Measurements from ENCODE around the gene STXBP6. TPM values are rescaled to one million over a fixed set of nuclear protein-coding genes. Genes with fewer than 3 reads are reported as not detected.

STXBP6 gene
- total and polyA plus RNA-seq, 2 of the 13 experiments (the other 11 are each of a cell fraction or from before 2014, with no cell fraction given): 35.3 to 42.8 TPM

GRCh38 chr14:25050269-25051150 lies 563 bp upstream of the STXBP6 start (continued):
- TF ChIP-seq JDP2 (CRISPR knock-in tag; IDR thresholded peaks at IDR 0.05; ENCODE audit: borderline replicate concordance) (no peak), SAFB2 (CRISPR knock-in tag; IDR thresholded peaks at IDR 0.05; ENCODE audit: borderline replicate concordance, low read depth) (no peak), MTF2 (CRISPR knock-in tag; IDR thresholded peaks at IDR 0.05; ENCODE audit: borderline replicate concordance) (0 out of 2 replicates have a peak, but pooled peaks have one; percentile 4), ZNF574 (CRISPR knock-in tag; IDR thresholded peaks at IDR 0.05) (no peak; the same call in 1 of the 2 replicates), MYPOP (CRISPR knock-in tag; IDR thresholded peaks at IDR 0.05) (0 out of 2 replicates have a peak, but pooled peaks have one; percentile 37), HNF1A (IDR thresholded peaks at IDR 0.05; ENCODE audit: low read depth) (no peak), HNF1A (CRISPR knock-in tag; IDR thresholded peaks at IDR 0.05; ENCODE audit: borderline replicate concordance) (no peak), MTF1 (CRISPR knock-in tag; IDR thresholded peaks at IDR 0.05) (no peak), EHMT2 (IDR thresholded peaks at IDR 0.05; ENCODE audit: borderline replicate concordance, low read depth, low read length) (no peak), THRA (CRISPR knock-in tag; IDR thresholded peaks at IDR 0.05; ENCODE audit: borderline replicate concordance) (no peak), HES4 (CRISPR knock-in tag; IDR thresholded peaks at IDR 0.05; ENCODE audit: borderline replicate concordance) (no peak), HOXA9 (CRISPR knock-in tag; IDR thresholded peaks at IDR 0.05; ENCODE audit: borderline replicate concordance) (no peak)

All from HepG2 (cell line).